GM18499 (cell line): Measurements from ENCODE around the gene FBXW7.
A peak's percentile ranks its signal among the peaks of the same experiment; 100 is the strongest.

Experiments
- ATAC-seq: cut with Tn5 transposase; IDR thresholded peaks from one replicate; pipeline ENCODE4 v1.9.1; 2021; ENCODE audit warnings: moderate number of reproducible peaks; ENCODE audit not compliant: insufficient read depth, unreplicated experiment

Gene FBXW7

GRCh38 chr4:152535903-152536544, at the start of gene FBXW7:
Gene FBXW7 (minus strand): TSS chr4:152536092. CDS start chr4:152411803, 124,289 bp downstream.
- ATAC-seq, result peak; percentile 69

- no peak for ATAC-seq
Observed at GRCh38 chr4:152585023-152585441, 49.1 kb upstream of the FBXW7 start.

GRCh38 chr4:152581536-152582160, 45.8 kb upstream of the FBXW7 start:
- no peak for ATAC-seq

- no peak for ATAC-seq
Observed at GRCh38 chr4:152579916-152580315, 44.0 kb upstream of the FBXW7 start.

GRCh38 chr4:152579107-152579764, 43.3 kb upstream of the FBXW7 start:
- ATAC-seq, result no peak

GRCh38 chr4:152578670-152579069, 42.8 kb upstream of the FBXW7 start:
- ATAC-seq, result no peak

GRCh38 chr4:152577708-152578396, 42.0 kb upstream of the FBXW7 start:
- peak; percentile 77 for ATAC-seq

- ATAC-seq, result no peak
Observed at GRCh38 chr4:152575533-152575932, 39.6 kb upstream of the FBXW7 start.

- no peak for ATAC-seq
Observed at GRCh38 chr4:152573861-152574260, 38.0 kb upstream of the FBXW7 start.

GRCh38 chr4:152572417-152573086, 36.7 kb upstream of the FBXW7 start:
- peak; percentile 60 for ATAC-seq

GRCh38 chr4:152571770-152572169, 35.9 kb upstream of the FBXW7 start:
- no peak for ATAC-seq

GRCh38 chr4:152571296-152571695, 35.4 kb upstream of the FBXW7 start:
- ATAC-seq, result no peak

GRCh38 chr4:152565333-152565732, 29.4 kb upstream of the FBXW7 start:
- no peak for ATAC-seq

- no peak for ATAC-seq
Observed at GRCh38 chr4:152564336-152564735, 28.4 kb upstream of the FBXW7 start.

- ATAC-seq, result no peak
Observed at GRCh38 chr4:152563209-152563608, 27.3 kb upstream of the FBXW7 start.

GRCh38 chr4:152559641-152560040, 23.7 kb upstream of the FBXW7 start:
- ATAC-seq, result peak; percentile 36

- ATAC-seq, result no peak
Observed at GRCh38 chr4:152558396-152558795, 22.5 kb upstream of the FBXW7 start.

- no peak for ATAC-seq
Observed at GRCh38 chr4:152556834-152557233, 20.9 kb upstream of the FBXW7 start.

GRCh38 chr4:152556283-152556682, 20.4 kb upstream of the FBXW7 start:
- ATAC-seq, result no peak

GRCh38 chr4:152554742-152555141, 18.9 kb upstream of the FBXW7 start:
- no peak for ATAC-seq
